Suppressor macrophage (primary cell): ENCODE data around the gene SLC12A3.

ENCODE experiments used
- DNase-seq, 4 experiments: peaks; one replicate each; pipeline ENCODE4 v3.0.0-alpha.2; 2020 to 2022

The SLC12A3 gene

GRCh38 chr16:56944954-56945839 is 80.2 kb downstream of the SLC12A3 start:
- DNase-seq, result no peak

GRCh38 chr16:56945847-56946527 is 81.0 kb downstream of the SLC12A3 start:
- no peak for DNase-seq

GRCh38 chr16:56946767-56947603 is 82.0 kb downstream of the SLC12A3 start:
- peak in 3 of 4 experiments; percentile 53 to 61 (median 55) for DNase-seq

- no peak for DNase-seq
These were observed 82.6 kb downstream of the SLC12A3 start for GRCh38 chr16:56947604-56947995.

- DNase-seq, result no peak
These were observed 83.2 kb downstream of the SLC12A3 start for GRCh38 chr16:56948234-56948633.

GRCh38 chr16:56950051-56950450 is 85.0 kb downstream of the SLC12A3 start:
- DNase-seq, result no peak

- no peak for DNase-seq
These were observed 85.4 kb downstream of the SLC12A3 start for GRCh38 chr16:56950455-56950854.

GRCh38 chr16:56950881-56951771 is 86.1 kb downstream of the SLC12A3 start:
- DNase-seq, result peak; percentile 88 to 94 (median 92)

GRCh38 chr16:56953006-56953405 is 88.0 kb downstream of the SLC12A3 start:
- DNase-seq, result no peak

GRCh38 chr16:56956076-56956475 is 91.1 kb downstream of the SLC12A3 start:
- DNase-seq, result no peak

- DNase-seq, result no peak
These were observed 91.7 kb downstream of the SLC12A3 start for GRCh38 chr16:56956756-56957155.

GRCh38 chr16:56960681-56961281 is 95.8 kb downstream of the SLC12A3 start:
- DNase-seq, result no peak

GRCh38 chr16:56961386-56961785 is 96.4 kb downstream of the SLC12A3 start:
- DNase-seq, result no peak

- DNase-seq, result no peak
These were observed 96.9 kb downstream of the SLC12A3 start, which contains the start of gene CETP for GRCh38 chr16:56961851-56962281. CETP (plus strand) TSS chr16:56961950; CDS start chr16:56961980, 30 bp downstream.

GRCh38 chr16:56964243-56965148 is 99.5 kb downstream of the SLC12A3 start:
- peak; percentile 92 to 97 (median 96) for DNase-seq
